Measurements from ENCODE around the gene MDM4.

GRCh38 chr1:204588826-204589225 is 72.6 kb downstream of the MDM4 start:
- TF ChIP-seq CTCF (IDR thresholded peaks at IDR 0.05) (no peak), POLR2A (IDR thresholded peaks at IDR 0.05) (no peak)
